Measurements from ENCODE around the gene CUL7. TPM values are rescaled to one million over a fixed set of nuclear protein-coding genes. Genes with fewer than 3 reads are reported as not detected.
"Not testable (repeated sequence)": the region's sequence is repeated elsewhere in the genome, so short reads cannot be mapped to it uniquely, and the experiment has no call there.

CUL7 gene
- total RNA-seq, 4 donors from 2014 or later = 16.3 to 21.0 (median 17.9) TPM

DNA sequence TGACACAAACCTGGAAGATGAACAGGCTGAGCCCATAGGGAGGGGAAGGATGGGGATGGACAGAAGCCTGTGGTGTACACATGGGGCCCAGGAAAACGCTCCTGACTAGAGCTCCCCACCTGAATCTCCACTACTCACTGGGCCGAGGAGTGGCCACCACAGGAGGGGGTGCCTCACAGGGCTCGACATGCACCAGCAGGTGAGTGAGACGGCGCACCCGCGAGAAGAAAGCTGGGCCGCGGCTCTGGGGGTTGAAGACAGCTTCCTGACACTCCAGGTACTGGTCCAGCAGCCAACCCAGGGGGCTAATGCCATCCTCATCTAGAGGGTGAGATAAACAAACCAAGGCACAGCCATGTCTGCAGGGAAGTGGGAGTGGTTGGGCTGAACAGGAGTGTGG, 10.3 kb downstream of the CUL7 start:
- H3K4me1 ChIP-seq = no peaks in the 10 kb centered on the region
- DNase-seq (ENCODE audit: low spot score in 2 of 2) = no peak
- peaks cover 0 to 99% (median 20%) of the 10 kb centered on the region in 3 donors for H3K36me3 ChIP-seq
- no peaks in the 10 kb centered on the region for H3K27me3 ChIP-seq
- TF ChIP-seq EP300 (IDR thresholded peaks at IDR 0.05) (no peak), POLR2A (IDR thresholded peaks at IDR 0.05) (no peak)
- TF ChIP-seq, protein P1, sequence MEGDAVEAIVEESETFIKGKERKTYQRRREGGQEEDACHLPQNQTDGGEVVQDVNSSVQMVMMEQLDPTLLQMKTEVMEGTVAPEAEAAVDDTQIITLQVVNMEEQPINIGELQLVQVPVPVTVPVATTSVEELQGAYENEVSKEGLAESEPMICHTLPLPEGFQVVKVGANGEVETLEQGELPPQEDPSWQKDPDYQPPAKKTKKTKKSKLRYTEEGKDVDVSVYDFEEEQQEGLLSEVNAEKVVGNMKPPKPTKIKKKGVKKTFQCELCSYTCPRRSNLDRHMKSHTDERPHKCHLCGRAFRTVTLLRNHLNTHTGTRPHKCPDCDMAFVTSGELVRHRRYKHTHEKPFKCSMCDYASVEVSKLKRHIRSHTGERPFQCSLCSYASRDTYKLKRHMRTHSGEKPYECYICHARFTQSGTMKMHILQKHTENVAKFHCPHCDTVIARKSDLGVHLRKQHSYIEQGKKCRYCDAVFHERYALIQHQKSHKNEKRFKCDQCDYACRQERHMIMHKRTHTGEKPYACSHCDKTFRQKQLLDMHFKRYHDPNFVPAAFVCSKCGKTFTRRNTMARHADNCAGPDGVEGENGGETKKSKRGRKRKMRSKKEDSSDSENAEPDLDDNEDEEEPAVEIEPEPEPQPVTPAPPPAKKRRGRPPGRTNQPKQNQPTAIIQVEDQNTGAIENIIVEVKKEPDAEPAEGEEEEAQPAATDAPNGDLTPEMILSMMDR (IDR thresholded peaks at IDR 0.05) = no peak
- WGBS, 2 donors = 88 to 94% methylated on average over 9 of the region's 9 CpGs
- H3K27ac ChIP-seq = no peak overlapping the region
- no peak overlapping the region for H3K4me3 ChIP-seq
- no peaks in the 10 kb centered on the region for H3K9me3 ChIP-seq

DNA sequence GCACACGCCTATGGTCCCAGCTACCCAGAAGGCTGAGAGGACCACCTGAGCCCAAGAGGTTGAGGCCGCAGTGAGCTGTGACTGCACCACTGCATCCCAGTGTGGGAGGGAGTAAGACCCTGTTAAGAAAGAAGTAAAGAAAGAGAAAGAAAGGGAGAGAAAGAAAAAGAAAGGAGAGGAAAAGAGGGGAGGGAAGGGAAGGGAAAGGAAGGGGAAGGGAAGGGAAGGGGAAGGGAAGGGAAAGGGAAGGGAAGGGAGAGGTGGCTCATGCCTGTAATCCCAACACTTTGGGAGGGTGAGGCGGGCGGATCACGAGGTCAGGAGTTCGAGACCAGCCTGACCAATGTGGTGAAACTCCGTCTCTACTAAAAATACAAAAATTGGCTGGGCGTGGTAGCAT, 12.2 kb downstream of the CUL7 start:
- H3K36me3 ChIP-seq = peaks cover 0 to 99% (median 26%) of the 10 kb centered on the region in 3 donors
- DNase-seq (ENCODE audit: low spot score in 2 of 2); H3K27ac ChIP-seq; H3K4me1 ChIP-seq; H3K27me3 ChIP-seq; H3K9me3 ChIP-seq; H3K4me3 ChIP-seq: not testable (repeated sequence)
- 91 to 92% methylated on average over 8 of the region's 8 CpGs for WGBS, 2 donors

DNA sequence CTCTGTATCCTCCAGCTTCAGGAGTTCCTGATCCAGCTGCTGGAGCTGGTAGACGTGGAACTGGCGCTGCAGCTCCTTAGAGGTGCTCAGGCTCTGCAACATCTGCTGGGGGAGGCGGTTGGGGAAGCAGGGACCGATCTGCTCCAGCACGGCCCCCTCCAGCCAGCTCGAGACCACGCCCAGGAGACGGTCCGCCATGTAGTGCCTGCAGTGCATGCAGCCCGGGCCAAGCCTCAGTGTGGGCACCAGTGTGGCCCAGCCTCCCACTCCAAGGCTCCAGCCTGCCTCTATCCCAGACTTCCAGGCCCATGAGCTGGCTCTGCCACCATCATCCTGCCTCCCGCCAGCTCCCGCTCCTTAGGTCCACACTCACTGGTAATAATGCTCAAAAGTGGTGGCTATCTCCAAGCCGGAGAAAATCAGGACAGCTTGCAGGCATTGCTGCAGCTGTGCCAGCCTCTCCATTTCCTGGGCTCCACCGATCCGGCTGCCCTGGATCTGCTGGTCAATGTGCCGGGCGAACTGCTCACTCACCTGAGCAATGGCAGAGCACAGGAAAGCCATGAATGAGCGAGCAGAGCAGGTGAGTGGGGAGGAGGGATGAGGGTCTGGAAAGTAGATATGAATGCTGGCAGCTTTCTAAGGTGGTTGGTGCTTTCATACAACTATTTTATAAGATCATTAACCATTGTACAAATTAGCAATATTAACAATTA, 13.0 kb downstream of the CUL7 start:
- H3K27ac ChIP-seq = no peak overlapping the region
- peaks cover 0 to 99% (median 26%) of the 10 kb centered on the region in 3 donors for H3K36me3 ChIP-seq
- 89 to 95% methylated on average over 18 of the region's 18 CpGs for WGBS, 2 donors
- no peaks in the 10 kb centered on the region for H3K4me1 ChIP-seq
- H3K9me3 ChIP-seq = no peaks in the 10 kb centered on the region
- no peak for DNase-seq (ENCODE audit: low spot score in 2 of 2)
- TF ChIP-seq, protein P1 (IDR thresholded peaks at IDR 0.05) = no peak
- no peak for TF ChIP-seq EP300 (IDR thresholded peaks at IDR 0.05)
- H3K27me3 ChIP-seq = no peaks in the 10 kb centered on the region
- H3K4me3 ChIP-seq = no peak overlapping the region

DNA sequence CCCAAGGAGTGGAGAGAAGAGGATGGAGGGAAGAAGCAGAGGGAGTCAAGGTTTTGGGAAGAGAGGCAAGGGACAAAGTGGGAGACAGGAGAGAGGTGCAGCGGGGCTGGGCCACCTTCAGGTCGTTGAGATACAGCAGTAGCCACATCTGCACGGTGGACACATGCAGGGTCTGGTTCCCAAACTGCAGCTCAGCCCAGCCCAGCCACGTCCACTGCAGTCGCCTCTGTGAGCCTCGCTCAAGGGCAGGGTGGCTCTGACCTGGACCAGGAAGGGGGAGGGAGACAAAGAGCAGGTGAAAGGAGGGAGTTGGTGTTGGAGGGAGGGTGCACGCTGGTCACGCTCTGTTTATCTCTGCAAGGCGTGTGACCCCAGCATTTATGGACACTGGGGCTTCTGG, 14.9 kb downstream of the CUL7 start:
- Histone ChIP-seq H3K27me3 (no peaks in the 10 kb centered on the region), H3K9me3 (no peaks in the 10 kb centered on the region), H3K4me3 (no peak overlapping the region), H3K27ac (no peak overlapping the region), H3K4me1 (no peaks in the 10 kb centered on the region), H3K36me3 (peaks cover 0 to 99% (median 26%) of the 10 kb centered on the region in 3 donors)
- no peak for DNase-seq (ENCODE audit: low spot score in 2 of 2)
- TF ChIP-seq EP300 (IDR thresholded peaks at IDR 0.05) (no peak), POLR2A (IDR thresholded peaks at IDR 0.05) (no peak)
- TF ChIP-seq, protein P1 (IDR thresholded peaks at IDR 0.05) = no peak
- WGBS, 2 donors = 81 to 84% methylated on average over 8 to 9 of the region's 9 CpGs

DNA sequence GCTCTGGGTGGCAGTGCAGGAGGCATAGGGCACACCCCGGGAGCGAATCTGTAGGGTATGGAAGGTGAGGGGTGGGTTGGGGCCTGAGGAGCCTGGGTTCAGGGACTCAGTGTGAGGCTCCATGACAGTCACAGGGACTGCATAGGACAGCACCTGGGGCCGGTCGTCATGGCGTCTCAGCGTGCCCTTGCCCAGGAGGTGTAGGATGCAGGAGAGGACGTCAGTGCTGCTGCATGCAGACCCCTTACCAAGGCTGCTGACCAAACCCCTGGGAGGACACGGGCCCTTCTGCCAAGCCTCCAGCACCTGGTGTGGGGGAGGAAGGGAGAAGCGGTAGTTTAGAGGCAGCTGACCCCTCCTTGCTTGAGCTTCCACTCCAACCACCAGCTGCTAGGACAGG, 15.9 kb downstream of the CUL7 start:
- no peaks in the 10 kb centered on the region for H3K9me3 ChIP-seq
- TF ChIP-seq POLR2A (IDR thresholded peaks at IDR 0.05) (no peak), EP300 (IDR thresholded peaks at IDR 0.05) (no peak)
- TF ChIP-seq, protein P1 (IDR thresholded peaks at IDR 0.05) = no peak
- DNase-seq (ENCODE audit: low spot score in 2 of 2) = no peak
- H3K27me3 ChIP-seq = no peaks in the 10 kb centered on the region
- WGBS, 2 donors = 81 to 92% methylated on average over 8 to 9 of the region's 9 CpGs
- no peaks in the 10 kb centered on the region for H3K4me1 ChIP-seq
- no peak overlapping the region for H3K4me3 ChIP-seq
- no peak overlapping the region for H3K27ac ChIP-seq
- H3K36me3 ChIP-seq = peaks cover 0 to 99% (median 19%) of the 10 kb centered on the region in 3 donors
